DMS153 treated with DMSO at 0.1 percent for 48 hours (cell line): Measurements from ENCODE around the gene CCDC102A.

Experiments
- DNase-seq: peaks from one replicate; lab custom pipeline; 2025; ENCODE audit not compliant: unreplicated experiment; lab: John Stamatoyannopoulos, UW

The CCDC102A gene

DNA sequence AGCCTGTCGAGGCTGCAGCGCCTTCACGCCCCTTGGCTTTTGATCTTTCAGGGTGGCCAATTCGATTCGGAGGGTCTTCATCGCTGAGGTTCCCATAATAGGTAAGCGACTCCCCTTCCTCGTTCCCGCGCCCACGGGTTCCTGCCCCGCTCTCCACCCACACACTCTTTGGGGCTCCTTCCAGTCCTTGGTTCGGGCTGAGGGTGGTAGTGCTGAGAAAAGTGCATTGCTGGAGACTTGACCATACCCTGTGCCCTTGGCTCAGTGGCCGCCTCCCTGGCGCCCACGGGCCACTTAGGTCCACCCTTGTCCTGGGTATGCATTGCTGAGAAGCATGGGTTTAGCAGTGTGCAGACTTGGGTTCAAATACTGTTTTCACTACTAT, 73.4 kb downstream of the CCDC102A start:
- DNase-seq: no peak

- DNase-seq: peak; percentile 75
Measured at GRCh38 chr16:57462209-57462977, 74.0 kb downstream of the CCDC102A start, which contains the start of gene POLR2C. POLR2C (plus strand) TSS chr16:57462679; CDS start chr16:57462725, 46 bp downstream.
